GM08714 (cell line): ENCODE measurements around the gene POLA1.

ENCODE experiments used
- H3K4me3 ChIP-seq: fragments of 200-500 bp; sonication (Bioruptor generic); 2 replicates; pipeline ENCODE4 v1.5.1; 2014; ENCODE audit warnings: mild to moderate bottlenecking, low read length, inconsistent platforms
- ZNF274 ChIP-seq: IDR thresholded peaks from 2 replicates; pipeline ENCODE4 v1.6.1; 2012; ENCODE audit warnings: mild to moderate bottlenecking, low read depth, low read length

The POLA1 gene

GRCh38 chrX:25015486-25016360, 322.0 kb downstream of the POLA1 start, which contains the start of gene ARX:
Gene ARX, minus strand, starts transcription at chrX:25015965. Its CDS starts 228 bp downstream, at chrX:25015737.
- no peak for TF ChIP-seq ZNF274
- H3K4me3 ChIP-seq = no peak within 1 kb of the TSS

- no peak for TF ChIP-seq ZNF274
- no peak overlapping the region for H3K4me3 ChIP-seq
These were observed 322.6 kb downstream of the POLA1 start for GRCh38 chrX:25016361-25016671.

GRCh38 chrX:25016938-25017598, 323.4 kb downstream of the POLA1 start:
- H3K4me3 ChIP-seq = no peak overlapping the region
- TF ChIP-seq ZNF274 = no peak

- H3K4me3 ChIP-seq = no peak overlapping the region; the same call in 1 of the 2 replicates
- no peak for TF ChIP-seq ZNF274
These were observed 324.0 kb downstream of the POLA1 start for GRCh38 chrX:25017667-25018247.

- TF ChIP-seq ZNF274 = no peak
- H3K4me3 ChIP-seq = no peak overlapping the region
These were observed 325.0 kb downstream of the POLA1 start for GRCh38 chrX:25018682-25019081.

- no peak overlapping the region for H3K4me3 ChIP-seq
- no peak for TF ChIP-seq ZNF274
These were observed 326.1 kb downstream of the POLA1 start for GRCh38 chrX:25019707-25020390.

- no peak for TF ChIP-seq ZNF274
- no peak overlapping the region; the same call in 1 of the 2 replicates for H3K4me3 ChIP-seq
These were observed 326.7 kb downstream of the POLA1 start for GRCh38 chrX:25020391-25020904.

- no peak overlapping the region; the same call in 1 of the 2 replicates for H3K4me3 ChIP-seq
These were observed 327.3 kb downstream of the POLA1 start for GRCh38 chrX:25020905-25021449.

GRCh38 chrX:25022499-25023325, 329.0 kb downstream of the POLA1 start:
- no peak overlapping the region for H3K4me3 ChIP-seq
- TF ChIP-seq ZNF274 = no peak

More at GRCh38 chrX:25020905-25021449, 327.3 kb downstream of the POLA1 start:
- no peak for TF ChIP-seq ZNF274

- H3K4me3 ChIP-seq = no peak overlapping the region
- TF ChIP-seq ZNF274 = no peak
These were observed 330.2 kb downstream of the POLA1 start for GRCh38 chrX:25023908-25024307.

- no peak overlapping the region for H3K4me3 ChIP-seq
- TF ChIP-seq ZNF274 = no peak
These were observed 331.9 kb downstream of the POLA1 start for GRCh38 chrX:25025615-25026014.

- no peak overlapping the region for H3K4me3 ChIP-seq
- no peak for TF ChIP-seq ZNF274
These were observed 332.9 kb downstream of the POLA1 start for GRCh38 chrX:25026576-25026975.

- H3K4me3 ChIP-seq = no peak overlapping the region
- TF ChIP-seq ZNF274 = no peak
These were observed 335.0 kb downstream of the POLA1 start for GRCh38 chrX:25028726-25029125.
